GM21576 (cell line): ENCODE results near the gene DNAJB6.
"Not testable (repeated sequence)": the region's sequence is repeated elsewhere in the genome, so short reads cannot be mapped to it uniquely, and the experiment has no call there.

ENCODE experiments used
- ATAC-seq: cut with Tn5 transposase; IDR thresholded peaks from one replicate; pipeline ENCODE4 v1.9.1; 2021; ENCODE audit warnings: mild to moderate bottlenecking, moderate library complexity; ENCODE audit not compliant: unreplicated experiment

DNAJB6 gene

GRCh38 chr7:157438121-157439025 lies 101.6 kb downstream of the DNAJB6 start:
- no peak for ATAC-seq

DNA sequence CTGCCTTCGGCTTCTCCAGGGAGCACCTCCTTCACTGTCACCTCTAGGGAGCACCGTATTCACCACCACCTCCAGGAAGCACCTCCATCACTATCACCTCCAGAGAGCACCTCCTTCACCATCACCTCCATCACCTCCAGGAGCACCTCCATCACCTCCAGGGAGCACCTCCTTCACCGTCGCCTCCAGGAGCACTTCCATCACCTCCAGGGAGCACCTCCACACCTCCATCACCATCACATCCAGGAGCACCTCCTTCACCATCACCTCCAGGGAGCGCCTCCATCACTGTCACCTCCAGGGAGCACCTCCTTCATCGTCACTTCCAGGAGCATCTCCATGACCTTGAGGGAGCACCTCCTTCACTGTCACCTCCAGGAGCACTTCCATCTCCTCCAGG lies 102.3 kb downstream of the DNAJB6 start:
- no peak for ATAC-seq

DNA sequence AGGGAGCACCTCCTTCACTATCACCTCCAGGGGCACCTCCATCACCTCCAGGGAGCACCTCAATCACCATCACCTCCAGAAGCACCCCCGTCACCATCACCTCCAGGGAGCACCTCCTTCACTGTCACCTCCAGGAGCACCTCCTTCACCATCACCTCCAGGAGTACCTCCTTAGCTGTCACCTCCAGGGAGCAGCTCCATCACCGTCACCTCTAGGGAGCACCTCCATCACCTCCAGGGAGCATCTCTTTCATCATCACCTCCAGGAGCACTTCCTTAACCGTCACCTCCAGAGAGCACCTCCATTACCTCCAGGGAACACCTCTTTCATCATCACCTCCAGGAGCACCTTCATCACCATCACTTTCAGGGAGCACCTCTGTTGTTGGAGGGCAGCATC lies 103.0 kb downstream of the DNAJB6 start:
- no peak for ATAC-seq

DNA sequence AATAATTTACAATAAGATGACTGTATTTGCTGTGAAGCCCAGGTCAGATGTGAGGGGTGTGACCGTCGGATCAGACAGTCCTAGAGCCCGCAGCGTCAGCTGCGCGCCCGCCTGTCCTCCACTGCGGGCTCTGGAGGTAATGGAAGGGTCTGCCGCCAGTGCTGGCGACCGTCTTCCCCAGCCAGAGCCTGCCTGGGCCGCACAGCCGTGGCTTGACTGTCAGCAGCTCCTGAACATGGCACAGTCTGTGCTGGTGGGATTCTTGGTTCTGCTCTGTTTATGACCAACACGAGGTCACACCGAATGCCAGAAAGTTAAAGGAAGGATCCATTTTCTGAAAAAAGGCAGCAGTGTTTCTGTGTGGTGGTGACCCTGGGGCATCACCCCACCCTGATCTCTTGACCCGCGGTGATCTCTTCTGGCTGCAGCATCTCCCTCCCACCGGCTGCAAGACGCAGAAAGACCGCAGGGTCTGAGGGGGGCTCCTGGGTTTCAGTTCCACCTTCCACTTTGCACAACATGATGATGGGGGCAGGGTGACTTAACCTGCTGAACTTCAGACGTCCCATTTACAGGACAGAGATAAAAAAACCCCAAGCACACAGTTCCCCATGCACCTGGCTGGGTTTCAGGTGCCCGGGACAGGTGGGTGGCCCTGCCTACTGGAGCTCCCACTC lies 103.7 kb downstream of the DNAJB6 start:
- no peak for ATAC-seq

- no peak for ATAC-seq
Measured at GRCh38 chr7:157441023-157441399, 104.2 kb downstream of the DNAJB6 start.

DNA sequence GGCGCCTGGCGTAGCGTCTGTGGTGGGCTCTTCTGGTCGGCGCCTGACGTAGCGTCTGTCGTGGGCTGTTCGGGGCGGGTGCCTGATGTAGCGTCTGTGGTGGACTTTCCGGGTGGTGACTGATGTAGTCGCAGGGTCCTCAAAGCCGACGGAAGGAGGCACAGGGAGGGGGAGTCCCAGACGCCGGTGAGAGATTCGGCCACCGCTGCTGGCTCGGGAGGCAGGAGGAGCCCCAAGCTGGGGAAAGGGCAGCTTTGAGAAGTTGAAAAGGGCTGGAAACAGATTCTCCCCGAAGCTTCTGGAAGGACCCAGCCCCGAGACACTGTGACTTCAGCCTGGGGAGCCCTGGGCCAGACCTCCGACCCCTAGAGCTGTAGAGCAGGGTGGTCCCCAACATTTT lies 105.7 kb downstream of the DNAJB6 start:
- ATAC-seq, result no peak

- no peak for ATAC-seq
Measured at GRCh38 chr7:157442993-157443831, 106.4 kb downstream of the DNAJB6 start.

GRCh38 chr7:157444011-157444842 lies 107.4 kb downstream of the DNAJB6 start:
- ATAC-seq, result no peak

DNA sequence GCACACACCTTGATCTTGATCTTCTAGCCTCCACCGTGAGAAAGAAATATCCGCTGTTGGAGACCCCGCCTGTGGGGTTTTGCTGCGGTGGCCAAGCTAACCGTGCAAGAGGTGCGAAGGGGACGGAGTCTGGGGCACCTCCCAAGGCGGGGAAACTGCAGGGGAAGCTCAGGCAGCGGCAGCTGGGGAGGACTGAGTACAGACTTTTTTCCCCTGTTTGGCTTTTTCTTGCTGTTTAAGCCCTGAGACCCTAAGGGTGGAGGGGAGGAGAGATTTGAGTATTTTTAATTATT lies 108.0 kb downstream of the DNAJB6 start:
- no peak for ATAC-seq

DNA sequence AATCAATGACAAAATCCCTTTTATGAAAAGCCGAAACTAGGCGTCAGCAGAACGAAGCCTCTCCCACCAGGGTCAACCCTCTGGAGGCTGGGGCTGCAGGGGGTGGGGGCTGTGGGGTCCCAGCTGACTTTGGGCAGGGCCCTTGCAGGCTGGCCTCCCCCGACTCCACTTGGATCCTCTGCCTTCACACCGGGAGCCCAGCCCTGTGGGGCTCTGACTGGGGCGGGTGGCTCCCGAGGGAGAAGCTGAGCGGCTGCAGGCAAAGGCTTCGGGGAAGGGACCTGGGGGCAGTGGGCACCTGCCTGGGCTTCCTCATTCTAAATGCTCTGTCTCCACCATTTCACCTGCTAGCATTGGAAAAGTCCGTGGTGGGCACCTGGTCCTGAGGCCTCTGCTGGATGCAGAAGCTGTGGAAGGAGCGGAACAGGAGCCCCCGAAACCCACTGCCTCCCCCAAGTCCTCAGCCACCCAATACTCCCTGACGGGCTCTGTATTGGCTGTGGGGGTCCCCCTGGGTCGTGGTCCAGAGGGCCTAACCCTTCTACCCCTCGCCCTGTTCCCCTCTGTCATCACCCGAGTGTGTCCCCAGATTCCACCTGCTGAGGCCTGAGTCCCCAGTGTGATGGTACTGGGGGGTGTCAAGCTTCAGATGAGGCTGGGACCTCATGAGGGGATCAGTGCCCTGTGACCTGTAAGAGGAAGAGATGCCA lies 108.6 kb downstream of the DNAJB6 start:
- ATAC-seq, result no peak

DNA sequence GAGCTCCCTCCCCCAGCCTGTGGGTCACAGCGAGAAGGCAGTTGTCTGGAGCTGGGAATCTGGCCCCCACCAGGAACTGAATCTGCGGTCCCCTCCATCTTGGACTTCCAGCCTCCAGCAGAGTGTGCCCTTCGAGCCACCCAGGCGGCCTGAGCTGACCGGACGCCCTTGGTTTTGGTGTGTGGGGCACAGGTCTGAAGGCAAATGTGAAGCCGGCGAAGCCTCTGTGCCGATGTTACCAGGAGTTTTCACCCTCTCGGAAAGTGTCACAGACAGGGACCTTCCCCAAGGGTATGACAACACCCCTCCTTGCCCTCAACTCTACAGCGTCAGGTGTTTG lies 109.1 kb downstream of the DNAJB6 start:
- ATAC-seq, result no peak

- no peak for ATAC-seq
Measured at GRCh38 chr7:157446322-157446721, 109.5 kb downstream of the DNAJB6 start.

GRCh38 chr7:157454003-157454402 lies 117.2 kb downstream of the DNAJB6 start:
- not testable (repeated sequence) for ATAC-seq

- no peak for ATAC-seq
Measured at GRCh38 chr7:157457355-157458253, 120.8 kb downstream of the DNAJB6 start.

DNA sequence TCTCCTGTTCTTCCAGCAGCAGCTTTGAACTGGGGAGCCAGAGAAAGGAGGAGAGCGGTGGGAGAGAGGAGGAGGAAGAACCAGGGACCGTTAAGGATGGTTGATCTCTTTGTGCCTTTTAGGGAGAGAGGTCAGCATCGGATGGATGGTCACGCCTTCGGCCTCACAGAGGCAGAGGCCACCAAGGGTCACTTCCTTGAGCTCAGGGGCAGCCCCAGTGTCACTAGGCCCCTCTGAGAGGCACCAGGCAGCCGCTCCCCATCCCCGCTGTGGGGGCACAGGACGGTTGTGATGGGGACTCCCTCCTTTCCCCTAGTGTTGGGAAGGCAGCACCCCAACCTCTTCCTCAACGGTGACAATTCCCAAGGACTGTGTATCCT lies 121.4 kb downstream of the DNAJB6 start:
- no peak for ATAC-seq

DNA sequence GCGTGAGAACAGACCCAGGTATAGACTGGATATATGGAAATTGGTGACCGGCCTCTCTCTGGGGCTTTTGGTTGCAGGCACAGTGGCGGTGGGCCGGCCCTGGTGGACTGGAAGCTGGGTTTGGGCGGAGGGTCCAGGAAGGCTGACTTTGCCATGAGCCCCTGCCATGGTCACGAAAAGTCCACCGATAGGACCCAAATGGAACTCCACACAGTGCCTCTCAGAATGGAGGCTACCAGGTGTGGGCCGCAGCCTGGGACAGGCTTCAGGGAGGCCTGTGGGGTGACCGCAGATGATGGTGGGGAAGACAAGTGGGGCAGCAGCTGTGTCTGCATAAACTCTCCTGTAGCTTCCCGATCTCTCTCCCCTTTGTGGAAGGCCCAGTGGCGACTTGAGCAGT lies 123.2 kb downstream of the DNAJB6 start:
- no peak for ATAC-seq

DNA sequence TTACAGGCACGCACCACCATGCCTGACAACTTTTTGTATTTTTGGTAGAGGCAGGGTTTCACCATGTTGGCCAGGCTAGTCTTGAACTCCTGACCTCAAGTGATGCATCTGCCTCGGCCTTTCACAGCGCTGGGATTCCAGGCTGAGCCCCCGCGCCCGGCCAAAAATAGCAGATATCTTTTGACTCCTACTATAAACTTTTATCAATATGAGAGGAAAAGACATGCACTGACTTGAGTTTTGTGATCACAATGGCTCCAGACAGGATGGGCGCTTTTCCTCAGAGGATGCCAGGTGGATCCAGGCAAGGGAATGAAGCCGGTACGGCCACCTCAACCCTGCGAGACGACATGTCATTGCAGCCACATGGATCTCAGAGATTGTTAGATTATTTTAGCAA lies 123.9 kb downstream of the DNAJB6 start:
- ATAC-seq, result no peak

DNA sequence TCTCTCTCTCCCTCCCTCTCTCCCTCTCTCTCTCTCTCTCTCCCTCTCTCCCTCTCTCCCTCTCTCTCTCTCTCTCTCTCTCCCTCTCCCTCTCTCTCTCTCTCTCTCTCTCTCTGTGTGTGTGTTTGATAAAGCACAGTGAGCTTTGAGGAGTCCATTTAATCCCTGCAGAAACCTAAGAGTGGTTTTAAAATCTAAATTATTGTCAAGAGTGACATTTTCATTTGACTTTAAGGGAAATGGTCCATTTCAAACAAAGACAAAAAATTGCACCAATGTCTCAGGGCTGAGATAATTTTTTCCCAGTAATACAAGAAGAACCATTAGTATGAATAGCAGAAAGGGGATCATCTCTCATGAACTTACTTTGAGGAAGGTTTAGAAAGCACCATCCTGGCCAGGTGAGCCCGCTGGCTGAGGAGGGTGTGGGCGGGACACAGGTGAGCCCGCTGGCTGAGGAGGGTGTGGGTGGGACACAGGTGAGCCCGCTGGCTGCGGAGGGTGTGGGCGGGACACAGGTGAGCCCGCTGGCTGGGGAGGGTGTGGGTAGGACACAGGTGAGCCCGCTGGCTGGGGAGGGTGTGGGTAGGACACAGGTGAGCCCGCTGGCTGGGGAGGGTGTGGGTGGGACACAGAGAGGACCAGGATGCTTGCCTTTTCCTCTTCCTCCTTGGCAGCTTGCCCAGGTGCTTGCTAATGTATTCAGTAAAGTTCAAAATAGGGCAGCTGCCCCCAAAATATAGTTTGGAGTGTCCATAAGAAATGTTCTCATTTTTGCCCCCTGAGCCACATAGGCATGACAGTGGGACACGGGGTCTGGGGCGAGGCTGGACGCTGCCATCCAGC lies 125.0 kb downstream of the DNAJB6 start:
- no peak for ATAC-seq

- ATAC-seq, result no peak
Measured at GRCh38 chr7:157462419-157462771, 125.6 kb downstream of the DNAJB6 start.
